GM12801 (cell line): ENCODE results near the gene FAM193A.

Source experiments
- CTCF ChIP-seq: IDR thresholded peaks from one replicate; pipeline ENCODE4 v1.5.1; 2011; ENCODE audit warnings: control low read depth; ENCODE audit not compliant: insufficient read length; ENCODE audit errors: extremely low read depth

FAM193A gene

DNA sequence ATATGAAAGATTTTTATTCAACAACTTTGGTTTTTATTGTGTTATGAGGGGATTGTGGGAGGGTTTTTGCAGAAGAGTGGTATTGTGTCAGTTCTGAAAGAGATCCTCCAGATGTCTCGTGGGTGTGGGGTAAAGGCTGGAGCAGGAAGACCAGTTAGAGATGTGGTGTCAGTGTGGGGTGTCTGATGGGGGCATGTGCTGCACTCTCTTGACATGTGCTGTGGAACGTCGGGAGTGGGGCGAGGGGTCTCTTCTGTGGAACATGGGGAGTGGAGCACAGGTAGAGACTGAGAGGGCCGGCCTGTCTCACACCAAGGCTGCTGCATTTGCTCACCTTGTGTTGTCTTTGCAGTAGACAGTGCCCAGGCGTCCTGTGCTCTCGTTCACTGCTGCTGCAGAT lies 37.6 kb downstream of the FAM193A start:
- TF ChIP-seq CTCF: no peak

GRCh38 chr4:2574863-2575262 lies 38.4 kb downstream of the FAM193A start:
- TF ChIP-seq CTCF: no peak

DNA sequence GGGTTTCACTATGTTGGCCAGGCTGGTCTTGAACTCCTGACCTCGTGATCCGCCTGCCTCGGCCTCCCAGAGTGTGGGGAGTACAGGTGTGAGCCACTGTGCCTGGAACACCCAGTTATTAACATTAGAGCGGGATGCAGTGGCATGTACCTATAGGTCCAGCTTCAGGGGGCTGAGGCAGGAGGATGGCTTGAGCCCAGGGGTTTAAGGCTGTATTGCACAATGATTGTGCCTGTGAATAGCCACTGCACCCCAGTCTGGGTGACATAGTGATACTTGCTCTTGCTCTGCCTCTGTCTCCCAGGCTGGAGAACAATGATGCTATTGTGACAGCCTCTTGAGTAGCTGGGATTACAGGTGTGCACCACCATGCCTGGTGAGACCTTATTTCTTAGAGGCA lies 39.8 kb downstream of the FAM193A start:
- TF ChIP-seq CTCF: no peak

DNA sequence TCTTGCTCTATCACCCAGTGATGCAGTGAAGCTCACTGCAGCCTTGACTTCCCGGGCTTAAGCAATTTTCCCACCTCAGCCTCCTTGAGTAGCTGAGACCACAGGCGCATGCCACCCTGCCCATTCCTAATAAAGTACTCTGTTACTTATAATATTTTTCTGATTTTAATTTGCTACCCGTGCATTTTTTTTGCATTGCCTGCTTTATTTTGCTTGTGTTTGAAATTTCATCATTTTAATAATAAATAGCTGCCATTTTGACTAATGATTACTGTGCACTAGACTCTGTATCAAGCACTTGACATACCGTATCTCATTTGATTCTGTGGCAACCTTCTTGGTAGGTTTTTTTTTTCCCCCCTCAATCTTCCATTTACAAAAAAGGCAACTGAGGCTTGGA lies 41.7 kb downstream of the FAM193A start:
- no peak for TF ChIP-seq CTCF

DNA sequence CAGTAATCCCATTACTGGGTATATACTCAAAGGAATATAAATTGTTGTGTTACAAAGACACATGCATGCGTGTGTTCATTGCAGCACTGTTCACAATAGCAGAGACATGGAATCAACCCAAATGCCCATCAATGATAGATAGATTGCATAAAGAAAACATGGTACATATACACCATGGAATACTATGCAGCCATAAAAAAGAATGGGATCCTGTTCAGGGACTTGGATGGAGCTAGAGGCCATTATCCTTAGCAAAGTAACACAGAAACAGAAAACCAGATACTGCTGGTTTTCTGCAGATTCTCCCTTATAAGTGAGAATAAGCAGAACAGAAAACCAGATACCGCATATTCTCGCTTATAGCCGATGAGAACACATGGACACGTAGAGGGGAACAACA lies 43.5 kb downstream of the FAM193A start:
- TF ChIP-seq CTCF: no peak

- no peak for TF ChIP-seq CTCF
These were observed 46.6 kb downstream of the FAM193A start for GRCh38 chr4:2583092-2583491.

GRCh38 chr4:2583517-2583916 lies 47.1 kb downstream of the FAM193A start:
- TF ChIP-seq CTCF: no peak

- no peak for TF ChIP-seq CTCF
These were observed 50.1 kb downstream of the FAM193A start for GRCh38 chr4:2586502-2586901.
